ENCODE measurements around the gene PRDM15.
A peak's percentile ranks its signal among the peaks of the same experiment; 100 is the strongest.

Gene PRDM15

GRCh38 chr21:41879190-41879998 is at the start of gene PRDM15:
TSS of gene PRDM15 (minus strand) at chr21:41879344. CDS start at chr21:41860363, 18,981 bp downstream.
- H3K36me3 ChIP-seq (replicated peaks; ENCODE audit: low read depth, low read length): no peaks in the 10 kb centered on the region
- no peaks in the 10 kb centered on the region for H3K9me3 ChIP-seq (ENCODE audit: insufficient read depth, low read length)
- peak within 1 kb of the TSS; percentile 60 for H3K27ac ChIP-seq (ENCODE audit: low read length)
- H3K27me3 ChIP-seq (ENCODE audit: low read depth, low read length): no peaks in the 10 kb centered on the region
- 0 out of 2 replicates have a peak, but pooled peaks cover 2% of the 10 kb centered on the region for H4K20me1 ChIP-seq (ENCODE audit: insufficient read depth, low read length)
- H2AFZ ChIP-seq (ENCODE audit: low read depth, low read length): peak within 1 kb of the TSS; percentile 90; the same call in 1 of the 2 replicates
- H3K4me3 ChIP-seq (ENCODE audit: low read length): peak within 1 kb of the TSS; percentile 98
- H3K4me2 ChIP-seq (ENCODE audit: low read length): peak within 1 kb of the TSS; percentile 97
- peaks cover 41% of the 10 kb centered on the region for H3K79me2 ChIP-seq (ENCODE audit: low read length)
- TF ChIP-seq EZH2phosphoT487 (IDR thresholded peaks at IDR 0.05; ENCODE audit: low read depth) (no peak), CTCF (IDR thresholded peaks at IDR 0.05; ENCODE audit: low read depth, low read length) (no peak)
- H3K9ac ChIP-seq (ENCODE audit: low read length): peak within 1 kb of the TSS; percentile 95
- peaks cover 18% of the 10 kb centered on the region for H3K4me1 ChIP-seq (ENCODE audit: low read length)

GRCh38 chr21:41928621-41929220 is 49.6 kb upstream of the PRDM15 start:
- TF ChIP-seq CTCF (IDR thresholded peaks at IDR 0.05; ENCODE audit: low read depth, low read length) (no peak), EZH2phosphoT487 (IDR thresholded peaks at IDR 0.05; ENCODE audit: low read depth) (no peak)
- Histone ChIP-seq H3K9ac (ENCODE audit: low read length) (peak overlapping the region; percentile 25; the same call in 1 of the 2 replicates), H3K27me3 (ENCODE audit: low read depth, low read length) (no peaks in the 10 kb centered on the region), H3K79me2 (ENCODE audit: low read length) (no peaks in the 10 kb centered on the region), H3K4me1 (ENCODE audit: low read length) (peaks cover 50% of the 10 kb centered on the region), H3K36me3 (replicated peaks; ENCODE audit: low read depth, low read length) (no peaks in the 10 kb centered on the region), H3K4me2 (ENCODE audit: low read length) (peak overlapping the region; percentile 66), H3K4me3 (ENCODE audit: low read length) (peak overlapping the region; percentile 45), H2AFZ (ENCODE audit: low read depth, low read length) (0 out of 2 replicates have a peak overlapping the region, but pooled peaks have one; percentile 11), H3K27ac (ENCODE audit: low read length) (0 out of 2 replicates have a peak overlapping the region, but pooled peaks have one; percentile 31), H3K9me3 (ENCODE audit: insufficient read depth, low read length) (no peaks in the 10 kb centered on the region), H4K20me1 (ENCODE audit: insufficient read depth, low read length) (no peaks in the 10 kb centered on the region)

- H4K20me1 ChIP-seq (ENCODE audit: insufficient read depth, low read length): no peaks in the 10 kb centered on the region
- 0 out of 2 replicates have a peak overlapping the region, but pooled peaks have one; percentile 70 for H2AFZ ChIP-seq (ENCODE audit: low read depth, low read length)
- H3K27ac ChIP-seq (ENCODE audit: low read length): peak overlapping the region; percentile 31; the same call in 1 of the 2 replicates
- H3K4me2 ChIP-seq (ENCODE audit: low read length): peak overlapping the region; percentile 66
- no peak overlapping the region; the same call in 1 of the 2 replicates for H3K9ac ChIP-seq (ENCODE audit: low read length)
- H3K27me3 ChIP-seq (ENCODE audit: low read depth, low read length): no peaks in the 10 kb centered on the region
- no peaks in the 10 kb centered on the region for H3K79me2 ChIP-seq (ENCODE audit: low read length)
- H3K9me3 ChIP-seq (ENCODE audit: insufficient read depth, low read length): no peaks in the 10 kb centered on the region
- H3K4me3 ChIP-seq (ENCODE audit: low read length): peak overlapping the region; percentile 45; the same call in 1 of the 2 replicates
- TF ChIP-seq EZH2phosphoT487 (IDR thresholded peaks at IDR 0.05; ENCODE audit: low read depth): no peak
- TF ChIP-seq CTCF (IDR thresholded peaks at IDR 0.05; ENCODE audit: low read depth, low read length): no peak
- H3K4me1 ChIP-seq (ENCODE audit: low read length): peaks cover 46% of the 10 kb centered on the region
- H3K36me3 ChIP-seq (replicated peaks; ENCODE audit: low read depth, low read length): no peaks in the 10 kb centered on the region
Observed at GRCh38 chr21:41927727-41928409, 48.7 kb upstream of the PRDM15 start.

Measured in OCI-LY3 (cell line).